GM20431 (cell line): ENCODE data around the gene TMEM260.
"Not testable (repeated sequence)": the region's sequence is repeated elsewhere in the genome, so short reads cannot be mapped to it uniquely, and the experiment has no call there.

Experiments
- in situ Hi-C: fragments of 300-500 bp; cut with MseI, MboI; formaldehyde crosslinking; loops from one replicate; pipeline ENCODE4 v1.15.0; 2020; ENCODE audit warnings: low sequenced_read_pairs; ENCODE audit not compliant: unreplicated experiment

The TMEM260 gene

GRCh38 chr14:56594428-56594827 is 14.8 kb downstream of the TMEM260 start:
- in situ Hi-C loops = no loop called here

DNA sequence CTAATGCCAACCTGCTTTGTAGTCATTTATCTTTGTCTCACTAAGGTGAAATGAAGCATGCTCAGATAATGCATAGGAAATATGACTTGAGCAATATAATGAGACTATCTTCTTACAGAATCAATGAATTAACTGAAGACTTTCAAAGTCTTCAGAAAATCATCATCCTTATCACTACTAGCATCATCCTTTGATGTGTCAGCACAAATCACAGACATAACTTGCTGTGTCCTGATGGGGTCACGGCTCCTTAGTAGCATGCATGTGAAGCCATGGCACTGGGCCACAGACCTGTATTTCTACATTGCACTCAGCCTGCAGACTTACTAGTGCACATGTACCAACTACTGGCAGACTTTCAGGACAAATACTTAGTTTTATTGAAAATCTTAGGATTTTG is 18.9 kb downstream of the TMEM260 start:
- in situ Hi-C loops = no loop called here

GRCh38 chr14:56603648-56604047 is 24.1 kb downstream of the TMEM260 start:
- in situ Hi-C loops = no loop called here

DNA sequence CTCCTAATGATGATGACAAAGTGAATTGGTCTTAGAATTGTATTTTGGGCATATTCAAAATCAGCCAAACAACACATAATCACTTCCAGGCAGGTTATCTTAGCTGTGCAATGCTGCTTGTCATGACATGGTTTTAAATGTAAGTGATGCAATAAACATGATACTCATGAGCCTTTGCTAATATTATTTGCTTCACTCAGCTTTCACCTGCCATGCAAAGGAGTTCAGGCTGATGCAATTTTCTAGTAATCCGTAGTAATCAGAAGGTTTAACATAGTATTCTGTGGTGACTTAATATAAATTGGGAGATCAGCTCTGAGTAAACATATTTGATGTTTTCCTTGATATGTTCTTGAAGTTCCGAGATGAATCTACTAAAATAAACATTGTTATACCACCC is 29.1 kb downstream of the TMEM260 start:
- in situ Hi-C loops = no loop called here

- in situ Hi-C loops = not testable (repeated sequence)
Observed at GRCh38 chr14:56611663-56612062, 32.1 kb downstream of the TMEM260 start.

- in situ Hi-C loops = no loop called here
Observed at GRCh38 chr14:56617084-56617483, 37.5 kb downstream of the TMEM260 start.

- in situ Hi-C loops = no loop called here
Observed at GRCh38 chr14:56630707-56631106, 51.1 kb downstream of the TMEM260 start.

DNA sequence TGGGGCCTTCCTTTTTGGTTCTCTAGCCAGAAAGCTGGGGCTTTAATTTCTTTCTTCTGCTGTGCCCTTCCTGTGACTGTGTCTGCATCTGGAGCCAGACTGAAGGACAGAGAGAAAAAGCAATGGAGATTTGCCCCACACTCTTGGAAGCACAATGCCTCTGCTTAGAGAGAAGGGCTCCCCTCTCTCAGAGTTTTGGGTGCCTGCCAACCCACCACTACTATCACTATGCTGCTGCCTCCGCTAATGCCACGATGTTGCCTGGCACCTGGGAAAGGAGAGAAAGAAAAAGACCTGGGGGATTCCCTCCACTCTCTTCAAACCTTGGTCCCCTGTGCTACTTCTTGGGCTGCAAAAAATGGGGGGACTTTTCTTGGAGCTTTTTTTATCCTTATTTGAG is 52.6 kb downstream of the TMEM260 start:
- in situ Hi-C loops = no loop called here

- in situ Hi-C loops = no loop called here
Observed at GRCh38 chr14:56633544-56633943, 53.9 kb downstream of the TMEM260 start.

DNA sequence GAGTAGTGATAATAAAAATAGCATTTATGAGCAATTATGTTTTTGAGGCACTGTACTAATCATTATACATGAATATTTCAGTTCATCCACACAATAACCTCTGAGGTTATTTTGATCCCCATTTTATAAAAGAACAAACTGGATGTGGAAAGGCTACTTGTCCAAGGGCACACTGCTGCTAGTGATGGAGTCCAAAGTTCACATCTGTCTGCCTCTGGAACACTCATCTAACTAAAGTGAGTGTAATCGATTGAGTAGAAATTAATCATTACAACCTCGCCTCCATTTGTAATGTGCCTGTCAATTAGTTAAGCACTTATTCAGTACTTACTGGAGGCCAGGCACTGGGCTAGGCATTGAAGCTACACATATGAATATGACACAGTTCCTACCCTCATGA is 55.4 kb downstream of the TMEM260 start:
- in situ Hi-C loops = no loop called here

GRCh38 chr14:56647493-56647892 is 67.9 kb downstream of the TMEM260 start:
- in situ Hi-C loops = no loop called here

- in situ Hi-C loops = no loop called here
Observed at GRCh38 chr14:56648508-56649301, 69.1 kb downstream of the TMEM260 start.

DNA sequence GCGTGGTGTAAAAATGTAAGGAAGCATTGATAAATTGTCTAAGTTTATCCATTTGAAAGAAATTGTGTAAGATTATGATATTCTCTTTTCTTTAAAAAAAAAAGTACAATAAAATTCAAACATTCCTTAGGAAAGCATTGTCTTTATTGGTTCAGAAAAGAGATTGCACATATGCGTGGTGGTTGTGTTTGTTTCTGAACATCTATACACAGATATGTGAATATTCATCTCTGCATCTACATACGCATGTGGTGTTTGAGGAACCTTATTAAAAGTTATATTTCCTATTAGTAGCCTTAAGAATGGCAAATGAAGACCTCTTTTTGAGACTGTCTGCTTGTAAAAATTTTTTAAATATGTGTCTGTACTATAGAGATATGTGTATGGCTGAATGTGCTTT is 69.8 kb downstream of the TMEM260 start:
- in situ Hi-C loops = no loop called here

GRCh38 chr14:56650048-56650447 is 70.5 kb downstream of the TMEM260 start:
- in situ Hi-C loops = no loop called here

- in situ Hi-C loops = no loop called here
Observed at GRCh38 chr14:56650979-56651378, 71.4 kb downstream of the TMEM260 start.

GRCh38 chr14:56657604-56658003 is 78.0 kb downstream of the TMEM260 start:
- in situ Hi-C loops = no loop called here

GRCh38 chr14:56659378-56659777 is 79.8 kb downstream of the TMEM260 start:
- in situ Hi-C loops = no loop called here

GRCh38 chr14:56659964-56660551 is 80.5 kb downstream of the TMEM260 start:
- in situ Hi-C loops = no loop called here

DNA sequence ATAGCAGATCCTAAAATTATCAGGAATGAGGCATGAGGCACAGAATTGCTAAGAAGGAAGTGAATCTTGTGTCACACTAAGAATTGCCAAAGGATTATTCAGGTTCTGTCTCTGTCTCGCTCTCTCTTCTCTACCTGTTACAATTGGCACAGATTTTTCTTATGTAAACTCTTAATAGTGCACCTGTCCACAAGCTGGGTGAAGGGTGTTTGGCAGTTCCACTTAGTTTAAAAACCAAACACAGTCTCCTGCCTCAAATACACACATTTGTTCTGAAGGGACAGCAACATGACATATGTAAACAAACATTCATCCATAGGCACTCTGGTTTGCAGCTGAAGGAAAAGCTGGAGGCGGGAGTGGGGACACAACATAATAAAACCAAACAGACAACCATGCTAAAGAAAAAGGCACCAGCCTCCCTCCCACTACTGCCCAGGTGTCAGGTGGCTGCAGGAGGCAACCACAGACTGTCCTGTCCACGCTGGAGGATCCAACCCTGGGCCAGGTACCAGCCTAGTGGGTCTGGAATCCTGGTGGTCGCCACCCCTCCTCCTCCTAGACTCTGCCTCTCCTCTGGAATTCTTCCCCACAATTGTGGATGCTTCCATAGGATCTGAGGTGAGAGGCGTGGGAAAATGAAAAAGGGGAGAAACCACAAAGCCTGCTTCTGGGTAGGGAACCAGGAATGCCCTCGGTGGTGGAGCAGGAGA is 81.2 kb downstream of the TMEM260 start:
- in situ Hi-C loops = no loop called here

GRCh38 chr14:56661478-56661877 is 81.9 kb downstream of the TMEM260 start:
- in situ Hi-C loops = no loop called here

GRCh38 chr14:56664811-56665421 is 85.3 kb downstream of the TMEM260 start:
- in situ Hi-C loops = no loop called here
